GM18511 (cell line): ENCODE results near the gene NF2.
"Not testable (repeated sequence)": the region's sequence is repeated elsewhere in the genome, so short reads cannot be mapped to it uniquely, and the experiment has no call there.

Experiments used
- ATAC-seq: cut with Tn5 transposase; IDR thresholded peaks from one replicate; pipeline ENCODE4 v1.9.1; 2021; ENCODE audit warnings: mild to moderate bottlenecking, moderate library complexity; ENCODE audit not compliant: unreplicated experiment

NF2 gene

GRCh38 chr22:29594447-29594846, 9.0 kb upstream of the NF2 start:
- not testable (repeated sequence) for ATAC-seq

GRCh38 chr22:29596408-29596807, 7.0 kb upstream of the NF2 start:
- no peak for ATAC-seq

GRCh38 chr22:29597871-29598683, 5.4 kb upstream of the NF2 start:
- not testable (repeated sequence) for ATAC-seq

GRCh38 chr22:29598684-29599020, 4.8 kb upstream of the NF2 start:
- no peak for ATAC-seq

GRCh38 chr22:29604076-29604360, 585 bp downstream of the NF2 start:
- no peak for ATAC-seq

GRCh38 chr22:29605527-29605850, 2.1 kb downstream of the NF2 start:
- no peak for ATAC-seq

GRCh38 chr22:29606320-29606719, 2.9 kb downstream of the NF2 start:
- ATAC-seq = no peak

GRCh38 chr22:29607426-29607825, 4.0 kb downstream of the NF2 start:
- ATAC-seq = no peak

- no peak for ATAC-seq
These were observed 5.7 kb downstream of the NF2 start for GRCh38 chr22:29609139-29609538.

- ATAC-seq = no peak
These were observed 7.3 kb downstream of the NF2 start for GRCh38 chr22:29610780-29611179.

- no peak for ATAC-seq
These were observed 12.4 kb downstream of the NF2 start for GRCh38 chr22:29615705-29616327.

- ATAC-seq = no peak
These were observed 14.6 kb downstream of the NF2 start for GRCh38 chr22:29617922-29618629.

- no peak for ATAC-seq
These were observed 18.5 kb downstream of the NF2 start for GRCh38 chr22:29621761-29622526.

GRCh38 chr22:29623059-29623458, 19.6 kb downstream of the NF2 start:
- ATAC-seq = no peak

GRCh38 chr22:29623553-29624169, 20.2 kb downstream of the NF2 start:
- no peak for ATAC-seq

GRCh38 chr22:29625090-29625825, 21.8 kb downstream of the NF2 start:
- ATAC-seq = no peak

GRCh38 chr22:29626497-29627195, 23.2 kb downstream of the NF2 start:
- no peak for ATAC-seq

GRCh38 chr22:29627196-29627535, 23.7 kb downstream of the NF2 start:
- ATAC-seq = no peak

- ATAC-seq = no peak
These were observed 25.8 kb downstream of the NF2 start for GRCh38 chr22:29628996-29629902.
